ENCODE results near the gene NXPH2. TPM values are rescaled to one million over a fixed set of nuclear protein-coding genes. Genes with fewer than 3 reads are reported as not detected.

NXPH2 gene
- total and polyA plus RNA-seq, 2 donors (not counting 3 experiments of a cell fraction or from before 2014, with no cell fraction given), result not detected

DNA sequence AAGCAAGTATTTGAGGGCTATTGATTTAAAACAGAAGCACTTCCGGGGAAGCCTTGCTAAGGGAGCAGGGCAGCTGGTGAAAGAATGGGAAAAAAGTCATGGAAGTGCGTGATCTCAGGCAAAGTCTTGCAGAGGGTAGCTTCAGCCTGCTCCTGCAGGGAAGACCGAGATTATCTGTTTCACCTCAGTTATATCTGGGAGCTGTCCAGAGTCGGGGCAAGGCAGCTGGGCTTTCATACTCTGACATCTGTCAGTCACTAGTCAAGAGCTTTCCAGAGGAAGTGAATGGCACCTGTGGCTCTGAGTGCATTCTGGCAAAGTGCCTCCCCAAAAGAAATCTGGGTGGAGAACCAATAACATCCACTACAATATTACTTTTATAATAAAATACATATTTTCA lies 8.7 kb downstream of the NXPH2 start:
- intact Hi-C loops (cut with micrococcal nuclease), result no loop called here
- no TSS peak for BruUV-seq (replicated peaks)

More for the DNA sequence above, 8.7 kb downstream of the NXPH2 start:
- ChIA-PET POLR2A (no interaction called here), CTCF (no interaction called here)
- no peaks in the 10 kb centered on the region for H3K27me3 ChIP-seq (ENCODE audit: control insufficient read depth in 2 of 2, insufficient read depth in 2 of 2, low read length in 2 of 2)
- H3K27ac ChIP-seq (ENCODE audit: insufficient read depth, low read depth, low read length), result no peak overlapping the region
- TF ChIP-seq GATA2 (IDR thresholded peaks at IDR 0.05; ENCODE audit: insufficient read depth, insufficient read length, low read depth, low read length) (no peak), MYC (IDR thresholded peaks at IDR 0.05; ENCODE audit: low read depth, low read length) (no peak), POLR2A (IDR thresholded peaks at IDR 0.05; ENCODE audit: low read depth, low read length) (no peak), POLR2AphosphoS5 (IDR thresholded peaks at IDR 0.05; ENCODE audit: insufficient read depth, low read depth, low read length) (no peak), CTCF (IDR thresholded peaks at IDR 0.05; ENCODE audit: extremely low read depth in 1 of 2, insufficient read depth in 1 of 2, low read depth in 1 of 2, low read length in 2 of 2) (no peak), EZH2 (IDR thresholded peaks at IDR 0.05; ENCODE audit: borderline replicate concordance, low read depth, low read length, severe bottlenecking) (no peak), JUN (IDR thresholded peaks at IDR 0.05; ENCODE audit: borderline replicate concordance, insufficient read depth, insufficient read length, low read depth) (no peak), FOS (IDR thresholded peaks at IDR 0.05; ENCODE audit: borderline replicate concordance, insufficient read depth, low read length) (no peak)
- TF ChIP-seq, protein P1, sequence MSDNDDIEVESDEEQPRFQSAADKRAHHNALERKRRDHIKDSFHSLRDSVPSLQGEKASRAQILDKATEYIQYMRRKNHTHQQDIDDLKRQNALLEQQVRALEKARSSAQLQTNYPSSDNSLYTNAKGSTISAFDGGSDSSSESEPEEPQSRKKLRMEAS (IDR thresholded peaks at IDR 0.05; ENCODE audit: insufficient read depth, insufficient read length), result no peak
- no peaks in the 10 kb centered on the region for H3K36me3 ChIP-seq (ENCODE audit: control insufficient read depth in 2 of 2, extremely low read depth in 1 of 2, insufficient read depth in 2 of 2, low read length in 2 of 2)
- H3K9me3 ChIP-seq (replicated peaks; ENCODE audit: control insufficient read depth, insufficient read depth, low read length), result no peaks in the 10 kb centered on the region
- no peak overlapping the region for H3K4me2 ChIP-seq (ENCODE audit: insufficient read depth, low read length)
- DNase-seq (ENCODE audit: low read depth, low spot score), result no peak
- no peak overlapping the region for H2AFZ ChIP-seq (ENCODE audit: low read depth, low read length)
- no peaks in the 10 kb centered on the region for H3K4me1 ChIP-seq (ENCODE audit: control insufficient read depth, extremely low read depth, insufficient read depth, low read length)
- no peak overlapping the region for H3K4me3 ChIP-seq (replicated peaks in 1 of 3; ENCODE audit: insufficient read depth in 1 of 3, low read depth in 1 of 3, low read length in 3 of 3)
- H4K20me1 ChIP-seq (replicated peaks; ENCODE audit: control insufficient read depth, extremely low read depth, insufficient read depth, low read length), result no peaks in the 10 kb centered on the region
- no peak for FAIRE-seq
- dilution Hi-C loops (cut with MboI; ENCODE audit: extremely low pct_ligation_motif_present, low sequenced_read_pairs), result no loop called here
- no peak overlapping the region for H3K9ac ChIP-seq (replicated peaks; ENCODE audit: extremely low read depth, insufficient read depth, low read length)
- H3K9me1 ChIP-seq (replicated peaks; ENCODE audit: control insufficient read depth, extremely low read depth, insufficient read depth, low read length), result no peaks in the 10 kb centered on the region
- H3K79me2 ChIP-seq (ENCODE audit: control insufficient read depth, insufficient read depth, low read length), result no peaks in the 10 kb centered on the region

Measured in endothelial cell of umbilical vein (primary cell).